ENCODE data around the gene ACOX2. TPM values are rescaled to one million over a fixed set of nuclear protein-coding genes. Genes with fewer than 3 reads are reported as not detected.

Gene ACOX2
- total and polyA plus RNA-seq, 2 of the 13 experiments (the other 11 are each of a cell fraction or from before 2014, with no cell fraction given) = 42.6 to 98.5 TPM

GRCh38 chr3:58536501-58537411 is at the start of gene ACOX2 (continued):
- TF ChIP-seq, protein P1, sequence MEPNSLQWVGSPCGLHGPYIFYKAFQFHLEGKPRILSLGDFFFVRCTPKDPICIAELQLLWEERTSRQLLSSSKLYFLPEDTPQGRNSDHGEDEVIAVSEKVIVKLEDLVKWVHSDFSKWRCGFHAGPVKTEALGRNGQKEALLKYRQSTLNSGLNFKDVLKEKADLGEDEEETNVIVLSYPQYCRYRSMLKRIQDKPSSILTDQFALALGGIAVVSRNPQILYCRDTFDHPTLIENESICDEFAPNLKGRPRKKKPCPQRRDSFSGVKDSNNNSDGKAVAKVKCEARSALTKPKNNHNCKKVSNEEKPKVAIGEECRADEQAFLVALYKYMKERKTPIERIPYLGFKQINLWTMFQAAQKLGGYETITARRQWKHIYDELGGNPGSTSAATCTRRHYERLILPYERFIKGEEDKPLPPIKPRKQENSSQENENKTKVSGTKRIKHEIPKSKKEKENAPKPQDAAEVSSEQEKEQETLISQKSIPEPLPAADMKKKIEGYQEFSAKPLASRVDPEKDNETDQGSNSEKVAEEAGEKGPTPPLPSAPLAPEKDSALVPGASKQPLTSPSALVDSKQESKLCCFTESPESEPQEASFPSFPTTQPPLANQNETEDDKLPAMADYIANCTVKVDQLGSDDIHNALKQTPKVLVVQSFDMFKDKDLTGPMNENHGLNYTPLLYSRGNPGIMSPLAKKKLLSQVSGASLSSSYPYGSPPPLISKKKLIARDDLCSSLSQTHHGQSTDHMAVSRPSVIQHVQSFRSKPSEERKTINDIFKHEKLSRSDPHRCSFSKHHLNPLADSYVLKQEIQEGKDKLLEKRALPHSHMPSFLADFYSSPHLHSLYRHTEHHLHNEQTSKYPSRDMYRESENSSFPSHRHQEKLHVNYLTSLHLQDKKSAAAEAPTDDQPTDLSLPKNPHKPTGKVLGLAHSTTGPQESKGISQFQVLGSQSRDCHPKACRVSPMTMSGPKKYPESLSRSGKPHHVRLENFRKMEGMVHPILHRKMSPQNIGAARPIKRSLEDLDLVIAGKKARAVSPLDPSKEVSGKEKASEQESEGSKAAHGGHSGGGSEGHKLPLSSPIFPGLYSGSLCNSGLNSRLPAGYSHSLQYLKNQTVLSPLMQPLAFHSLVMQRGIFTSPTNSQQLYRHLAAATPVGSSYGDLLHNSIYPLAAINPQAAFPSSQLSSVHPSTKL (CRISPR knock-in tag; IDR thresholded peaks at IDR 0.05) = no peak
- TF ChIP-seq SUZ12 (IDR thresholded peaks at IDR 0.05; ENCODE audit: low read depth, low read length) (no peak), ZBTB1 (CRISPR knock-in tag; IDR thresholded peaks at IDR 0.05; ENCODE audit: borderline replicate concordance) (no peak), ZNF772 (CRISPR knock-in tag; IDR thresholded peaks at IDR 0.05) (no peak), YEATS2 (CRISPR knock-in tag; IDR thresholded peaks at IDR 0.05; ENCODE audit: borderline replicate concordance) (no peak), PAX8 (CRISPR knock-in tag; IDR thresholded peaks at IDR 0.05; ENCODE audit: borderline replicate concordance) (no peak), ISX (CRISPR knock-in tag; conservative IDR thresholded peaks at IDR 0.05) (no peak), ZNF619 (CRISPR knock-in tag; IDR thresholded peaks at IDR 0.05) (no peak), SPEN (CRISPR knock-in tag; IDR thresholded peaks at IDR 0.05; ENCODE audit: low read depth) (peak; percentile 64; the same call in 1 of the 2 replicates), NKX3-1 (CRISPR knock-in tag; IDR thresholded peaks at IDR 0.05) (0 out of 2 replicates have a peak, but pooled peaks have one; percentile 17), ZBTB38 (CRISPR knock-in tag; IDR thresholded peaks at IDR 0.05) (no peak), RNF2 (conservative IDR thresholded peaks at IDR 0.05; ENCODE audit: low read depth) (no peak), BHLHE40 (IDR thresholded peaks at IDR 0.05; ENCODE audit: low read length) (no peak), XBP1 (CRISPR knock-in tag; IDR thresholded peaks at IDR 0.05) (no peak), ATF7-NPFF (CRISPR knock-in tag; IDR thresholded peaks at IDR 0.05; ENCODE audit: low read depth) (no peak), ZNF460 (CRISPR knock-in tag; IDR thresholded peaks at IDR 0.05; ENCODE audit: borderline replicate concordance) (no peak), ZNF547 (CRISPR knock-in tag; IDR thresholded peaks at IDR 0.05) (peak; percentile 70; the same call in 1 of the 2 replicates), ZMAT3 (CRISPR knock-in tag; conservative IDR thresholded peaks at IDR 0.05) (no peak), SP5 (CRISPR knock-in tag; IDR thresholded peaks at IDR 0.05; ENCODE audit: borderline replicate concordance, low read depth) (no peak), FOXP1 (IDR thresholded peaks at IDR 0.05) (no peak), FOXP1 (CRISPR knock-in tag; IDR thresholded peaks at IDR 0.05) (no peak), ARNT2 (CRISPR knock-in tag; IDR thresholded peaks at IDR 0.05; ENCODE audit: low read depth) (0 out of 2 replicates have a peak, but pooled peaks have one; percentile 33), LBX2 (CRISPR knock-in tag; IDR thresholded peaks at IDR 0.05; ENCODE audit: borderline replicate concordance) (0 out of 2 replicates have a peak, but pooled peaks have one; percentile 39)
- TF ChIP-seq, protein P2, sequence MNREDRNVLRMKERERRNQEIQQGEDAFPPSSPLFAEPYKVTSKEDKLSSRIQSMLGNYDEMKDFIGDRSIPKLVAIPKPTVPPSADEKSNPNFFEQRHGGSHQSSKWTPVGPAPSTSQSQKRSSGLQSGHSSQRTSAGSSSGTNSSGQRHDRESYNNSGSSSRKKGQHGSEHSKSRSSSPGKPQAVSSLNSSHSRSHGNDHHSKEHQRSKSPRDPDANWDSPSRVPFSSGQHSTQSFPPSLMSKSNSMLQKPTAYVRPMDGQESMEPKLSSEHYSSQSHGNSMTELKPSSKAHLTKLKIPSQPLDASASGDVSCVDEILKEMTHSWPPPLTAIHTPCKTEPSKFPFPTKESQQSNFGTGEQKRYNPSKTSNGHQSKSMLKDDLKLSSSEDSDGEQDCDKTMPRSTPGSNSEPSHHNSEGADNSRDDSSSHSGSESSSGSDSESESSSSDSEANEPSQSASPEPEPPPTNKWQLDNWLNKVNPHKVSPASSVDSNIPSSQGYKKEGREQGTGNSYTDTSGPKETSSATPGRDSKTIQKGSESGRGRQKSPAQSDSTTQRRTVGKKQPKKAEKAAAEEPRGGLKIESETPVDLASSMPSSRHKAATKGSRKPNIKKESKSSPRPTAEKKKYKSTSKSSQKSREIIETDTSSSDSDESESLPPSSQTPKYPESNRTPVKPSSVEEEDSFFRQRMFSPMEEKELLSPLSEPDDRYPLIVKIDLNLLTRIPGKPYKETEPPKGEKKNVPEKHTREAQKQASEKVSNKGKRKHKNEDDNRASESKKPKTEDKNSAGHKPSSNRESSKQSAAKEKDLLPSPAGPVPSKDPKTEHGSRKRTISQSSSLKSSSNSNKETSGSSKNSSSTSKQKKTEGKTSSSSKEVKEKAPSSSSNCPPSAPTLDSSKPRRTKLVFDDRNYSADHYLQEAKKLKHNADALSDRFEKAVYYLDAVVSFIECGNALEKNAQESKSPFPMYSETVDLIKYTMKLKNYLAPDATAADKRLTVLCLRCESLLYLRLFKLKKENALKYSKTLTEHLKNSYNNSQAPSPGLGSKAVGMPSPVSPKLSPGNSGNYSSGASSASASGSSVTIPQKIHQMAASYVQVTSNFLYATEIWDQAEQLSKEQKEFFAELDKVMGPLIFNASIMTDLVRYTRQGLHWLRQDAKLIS (CRISPR knock-in tag; IDR thresholded peaks at IDR 0.05) = no peak
